ENCODE measurements around the gene HLA-B.

GRCh38 chr6:31400467-31401289 is 43.7 kb upstream of the HLA-B start:
- TF ChIP-seq POLR2A (IDR thresholded peaks at IDR 0.05; ENCODE audit: low read depth, low read length) (peak; percentile 77), SPI1 (IDR thresholded peaks at IDR 0.05; ENCODE audit: low read depth, low read length) (no peak), POLR2AphosphoS5 (IDR thresholded peaks at IDR 0.05; ENCODE audit: low read depth, low read length) (peak; percentile 74), TAF1 (IDR thresholded peaks at IDR 0.05; ENCODE audit: low read depth, low read length) (peak; percentile 28; the same call in 1 of the 2 replicates), POU2F2 (IDR thresholded peaks at IDR 0.05; ENCODE audit: low read depth, low read length) (no peak), PAX5 (IDR thresholded peaks at IDR 0.05; ENCODE audit: insufficient read depth, low read length, severe bottlenecking) (no peak)
